ENCODE results near the gene NRIP1.

DNA sequence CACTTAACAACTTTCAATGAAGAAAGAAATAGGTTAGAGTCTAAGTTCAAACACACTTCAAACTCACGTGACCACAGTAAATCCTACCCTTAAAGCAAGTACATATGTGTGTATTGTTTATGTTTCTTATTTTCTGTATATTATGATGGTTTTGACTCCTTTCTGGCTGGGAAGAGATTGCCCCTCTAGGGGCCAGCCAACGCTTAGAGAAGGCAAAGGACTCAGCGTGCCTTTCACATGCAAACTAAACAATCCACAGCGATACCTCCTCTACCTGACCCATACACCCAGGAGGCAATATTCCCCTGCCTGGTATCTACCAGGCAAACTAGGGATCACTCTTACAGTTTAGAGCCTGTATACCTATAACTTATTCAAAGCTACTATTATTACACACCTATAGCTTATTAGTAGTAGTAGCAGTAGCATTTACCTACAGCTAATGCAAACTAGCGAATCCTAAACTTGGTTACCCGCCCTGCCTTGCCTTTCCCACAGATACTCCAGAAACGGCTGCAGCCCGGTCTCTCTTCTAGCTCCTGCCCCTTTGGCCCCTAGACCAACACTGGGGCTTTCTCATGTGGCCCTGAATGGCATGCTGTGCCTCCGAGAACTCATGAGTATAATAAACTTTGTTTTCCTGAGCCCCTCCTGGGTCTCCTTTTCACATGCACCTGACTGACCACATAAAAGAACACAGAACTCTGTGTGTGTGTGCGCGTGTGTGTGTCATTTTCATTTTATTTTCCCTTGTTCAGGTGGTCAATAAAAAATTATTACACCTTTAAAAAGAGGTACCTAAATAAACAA is 14.0 kb downstream of the NRIP1 start:
- TF ChIP-seq CTCF (IDR thresholded peaks at IDR 0.05), result no peak
- TF ChIP-seq EZH2 (IDR thresholded peaks at IDR 0.05; ENCODE audit: borderline replicate concordance, insufficient read depth, low read depth, low read length, poor library complexity, severe bottlenecking), result no peak

Data from B cell (primary cell).